K562 (cell line): ENCODE data around the gene SMAGP. TPM values are rescaled to one million over a fixed set of nuclear protein-coding genes. Genes with fewer than 3 reads are reported as not detected.

ENCODE experiments used
- ATAC-seq: fragments of 200-7000 bp; cut with Tn5 transposase; 3 replicates; pipeline ENCODE4 v1.9.1; 2020; ENCODE audit warnings: moderate library complexity
- BruUV-seq: library from RNA; stranded (reverse); fragments of 400-500 nt; replicated peaks from 2 replicates; lab custom pipeline; 2021; lab: Mats Ljungman, UMichigan
- CTCF ChIA-PET: fragments of 300-600 bp; formaldehyde crosslinking; extraction: SDS; loops from one replicate; lab custom pipeline; 2021; ENCODE audit warnings: low intra/inter-chr PET ratio; lab: Yijun Ruan, JAX
- POLR2A ChIA-PET: fragments of 300-600, 350-650 bp; sonication (Branson Sonifier 250); formaldehyde crosslinking; extraction: SDS; loops from one replicate; lab custom pipeline; 2021; ENCODE audit warnings: antibody characterized with exemption, inconsistent platforms; lab: Yijun Ruan, JAX
- DNase-seq, 4 experiments: peaks; one replicate each; pipeline versions ENCODE4 v3.0.0 to v3.0.0-alpha.2; 2011 to 2018; ENCODE audit warnings: low spot score in 3 of 4, mixed read lengths in 3 of 4; ENCODE audit errors: extremely low read depth in 1 of 4
- FAIRE-seq: peaks from 2 replicates; lab custom pipeline; 2011; peaks lifted over from hg19 to GRCh38; lab: Jason Lieb, UNC
- H2AFZ ChIP-seq: 2 replicates; pipeline ENCODE4 v1.6.0; 2011; ENCODE audit warnings: low read depth, low read length, control low read depth, inconsistent platforms
- H3K27ac ChIP-seq: fragments of 200-600 bp; 3 replicates; pipeline ENCODE4 v1.8.0; 2011; ENCODE audit warnings: low read depth, mild to moderate bottlenecking, control low read depth, inconsistent platforms, low read length, moderate library complexity, mixed read lengths; ENCODE audit errors: extremely low read depth
- H3K27me3 ChIP-seq, 2 experiments: fragments of 300-600 bp in 1 of 2; 2 replicates in 1 of 2; 3 replicates in 1 of 2; pipeline versions ENCODE4 v1.6.0 to v1.8.0; 2011; ENCODE audit warnings: inconsistent platforms in 2 of 2, low read length in 2 of 2, mild to moderate bottlenecking in 1 of 2, mixed read lengths in 1 of 2, moderate library complexity in 1 of 2; ENCODE audit not compliant: control insufficient read depth in 2 of 2, insufficient read depth in 2 of 2
- H3K36me3 ChIP-seq: fragments of 300-600 bp; 3 replicates; pipeline ENCODE4 v1.8.0; 2011; ENCODE audit warnings: mild to moderate bottlenecking, low read length, inconsistent platforms; ENCODE audit not compliant: control insufficient read depth, insufficient read depth
- H3K4me1 ChIP-seq, 2 experiments: fragments of 200-600 bp in 1 of 2; replicated peaks in 1 of 2; 2 replicates in 1 of 2; 3 replicates in 1 of 2; pipeline versions ENCODE4 v1.5.1 to v1.8.0; 2011; ENCODE audit warnings: inconsistent platforms in 2 of 2, low read length in 2 of 2, mild to moderate bottlenecking in 1 of 2, mixed read lengths in 1 of 2, moderate library complexity in 1 of 2; ENCODE audit not compliant: control insufficient read depth in 2 of 2, insufficient read depth in 2 of 2
- H3K4me2 ChIP-seq: 2 replicates; pipeline ENCODE4 v1.6.1; 2011; ENCODE audit warnings: low read length, control low read depth, inconsistent platforms, mixed read lengths; ENCODE audit not compliant: insufficient read depth
- H3K4me3 ChIP-seq: fragments of 200-600 bp; sonication (generic), shearing (Covaris generic); 2 replicates; pipeline ENCODE4 v1.5.1; 2016; ENCODE audit warnings: control low read depth, inconsistent platforms
- H3K79me2 ChIP-seq: fragments of 200-600 bp; 3 replicates; pipeline ENCODE4 v1.8.0; 2011; ENCODE audit warnings: low read length, inconsistent platforms; ENCODE audit not compliant: control insufficient read depth, insufficient read depth
- H3K9ac ChIP-seq, 2 experiments: 2 replicates each; pipeline versions ENCODE4 v1.6.0 to v1.6.1; 2011; ENCODE audit warnings: low read depth in 2 of 2, low read length in 2 of 2, control low read depth in 1 of 2, inconsistent platforms in 1 of 2, mild to moderate bottlenecking in 1 of 2, mixed read lengths in 1 of 2; ENCODE audit not compliant: insufficient read depth in 1 of 2
- H3K9me1 ChIP-seq: one replicate; pipeline ENCODE4 v1.6.0; 2011; ENCODE audit warnings: inconsistent platforms, mild to moderate bottlenecking, low read length, moderate library complexity; ENCODE audit not compliant: control insufficient read depth, insufficient read depth
- H3K9me3 ChIP-seq: replicated peaks from 2 replicates; pipeline ENCODE4 v1.5.1; 2011; ENCODE audit warnings: low read depth, low read length, inconsistent platforms; ENCODE audit not compliant: control insufficient read depth, insufficient read depth
- H4K20me1 ChIP-seq: replicated peaks from 2 replicates; pipeline ENCODE4 v1.6.1; 2011; ENCODE audit warnings: low read length, inconsistent platforms, mixed read lengths; ENCODE audit not compliant: control insufficient read depth, insufficient read depth
- ATF2 ChIP-seq: sonication (generic); formaldehyde crosslinking; IDR thresholded peaks from 2 replicates; pipeline ENCODE4 v1.8.1; 2022; ENCODE audit warnings: missing genetic modification reagents
- FOSL1 ChIP-seq: fragments of 200-800 bp; sonication (Bioruptor generic); conservative IDR thresholded peaks from 2 replicates; pipeline ENCODE4 v1.6.1; 2016; ENCODE audit warnings: missing genetic modification characterization, missing compliant biosample characterization
- POLR2A ChIP-seq: fragments of 450-650 bp; conservative IDR thresholded peaks from 2 replicates; pipeline ENCODE4 v1.6.1; 2016
- POLR2AphosphoS5 ChIP-seq: IDR thresholded peaks from 2 replicates; pipeline ENCODE4 v1.6.1; 2011; ENCODE audit warnings: mild to moderate bottlenecking, low read depth, low read length, moderate library complexity; ENCODE audit not compliant: control insufficient read depth, insufficient read depth
- POLR2B ChIP-seq: fragments of 450-650 bp; IDR thresholded peaks from 2 replicates; pipeline ENCODE4 v1.6.1; 2018; ENCODE audit warnings: low read depth; ENCODE audit not compliant: partially characterized antibody
- SMARCB1 ChIP-seq: IDR thresholded peaks from 2 replicates; pipeline ENCODE4 v1.6.1; 2011; ENCODE audit warnings: improper control_type of control experiment, low read depth; ENCODE audit not compliant: insufficient read length
- SMARCE1 ChIP-seq: fragments of 450-650 bp; IDR thresholded peaks from 2 replicates; pipeline ENCODE4 v1.7.1; 2016; ENCODE audit warnings: mild to moderate bottlenecking
- SUPT5H ChIP-seq: fragments of 450-650 bp; IDR thresholded peaks from 2 replicates; pipeline ENCODE4 v1.6.1; 2016
- ZNF133 ChIP-seq: fragments of 250-450 bp; sonication (Bioruptor Pico); IDR thresholded peaks from 2 replicates; pipeline ENCODE4 v1.4.0; 2020; ENCODE audit warnings: mild to moderate bottlenecking
- ZNF778 ChIP-seq: fragments of 450-650 bp; formaldehyde crosslinking; IDR thresholded peaks from 2 replicates; pipeline ENCODE4 v1.4.0; 2020; ENCODE audit warnings: mild to moderate bottlenecking, moderate library complexity
- WGBS: fragments of 100-300 bp; shearing (Covaris generic); methylation state at CpG from one replicate; pipeline ENCODE4 v1.1.6; 2016; ENCODE audit warnings: low coverage, mixed read lengths; ENCODE audit not compliant: insufficient coverage; ENCODE audit errors: missing lambda C conversion rate; 5-methylcytosine and 5-hydroxymethylcytosine counted together
- in situ Hi-C: fragments of 300-500 bp; cut with MboI; formaldehyde crosslinking; loops from 4 replicates; pipeline ENCODE4 v1.15.0; 2018; ENCODE audit warnings: inconsistent platforms, mixed read lengths
- intact Hi-C: fragments of 100-400 bp; cut with micrococcal nuclease; formaldehyde crosslinking; loops from 2 replicates; pipeline ENCODE4 v1.14.2; 2022
- polyA plus RNA-seq, 8 experiments: library from polyadenylated mRNA; depleted of rRNA in 4 of 8; stranded (reverse) in 5 of 8; unstranded in 3 of 8; fragments of >200 nt; fragmentation: Nextera tagmentation in 2 of 8; fragmentation: Illumina TruSeq in 1 of 8; extraction: Ambion mirVana in 2 of 8; extraction: Trizol in 1 of 8; gene quantifications; 2 replicates each; pipeline versions ENCODE4 v1.2.1 to v1.2.3, GENCODE V29; 2011 to 2014; ENCODE audit warnings: inconsistent platforms in 1 of 8, missing spikeins in 1 of 8
- total RNA-seq, 7 experiments: library from RNA; depleted of rRNA in 6 of 7; stranded (reverse); fragments of >200 nt in 6 of 7; fragmentation: Illumina TruSeq in 2 of 7; extraction: Trizol in 2 of 7; gene quantifications; 2 replicates each; pipeline versions ENCODE4 v1.2.1 to v1.2.3, GENCODE V29; 2011 to 2021; ENCODE audit warnings: low replicate concordance in 1 of 7

The SMAGP gene
- total and polyA plus RNA-seq, 9 of the 15 experiments (the other 6 are each of a cell fraction or from before 2014, with no cell fraction given) = 23.1 to 62.3 (median 29.9) TPM

- ChIA-PET POLR2A (interaction anchor here (0.7 to 0.9 kb wide), 3 partner anchors 8 to 40 kb away, joined by 3 to 5 read pairs (median 3); no protein-coding TSS in a partner anchor), CTCF (no interaction called here)
- BruUV-seq = no TSS peak
- peaks cover 0 to 36% of the 10 kb centered on the region in 2 experiments; a peak in 4 of 5 replicates for H3K4me1 ChIP-seq
- FAIRE-seq (peak; percentile 6), DNase-seq (no peak), ATAC-seq (no peak)
- no peaks in the 10 kb centered on the region for H3K27me3 ChIP-seq
- intact Hi-C loops = no loop called here
- no peak overlapping the region for H2AFZ ChIP-seq
- H3K9me1 ChIP-seq = no peaks in the 10 kb centered on the region
- no peaks in the 10 kb centered on the region; the same call in 1 of the 2 replicates for H4K20me1 ChIP-seq
- 80% methylated on average over 4 of the region's 4 CpGs for WGBS
- in situ Hi-C loops = no loop called here
- TF ChIP-seq POLR2AphosphoS5 (peak; percentile 49; the same call in 1 of the 2 replicates), ATF2 (CRISPR knock-in tag) (no peak), ZNF133 (CRISPR knock-in tag) (no peak), SMARCB1 (no peak), SUPT5H (0 out of 2 replicates have a peak, but pooled peaks have one; percentile 19), SMARCE1 (no peak), POLR2A (peak; percentile 51), FOSL1 (tag) (peak; percentile 37; the same call in 1 of the 2 replicates), POLR2B (peak; percentile 56), ZNF778 (CRISPR knock-in tag) (no peak)
- H3K36me3 ChIP-seq = peaks cover 66% of the 10 kb centered on the region
- no peak overlapping the region for H3K4me3 ChIP-seq
- no peak overlapping the region for H3K4me2 ChIP-seq
- no peak overlapping the region for H3K27ac ChIP-seq
- no peaks in the 10 kb centered on the region for H3K9me3 ChIP-seq
- H3K79me2 ChIP-seq = peaks cover 27% of the 10 kb centered on the region
- H3K9ac ChIP-seq = no peak overlapping the region
Measured at GRCh38 chr12:51244269-51244668, 25.9 kb downstream of the SMAGP start.
